Measurements from ENCODE around the gene NECTIN1.
A peak's percentile ranks its signal among the peaks of the same experiment; 100 is the strongest.

NECTIN1 gene

DNA sequence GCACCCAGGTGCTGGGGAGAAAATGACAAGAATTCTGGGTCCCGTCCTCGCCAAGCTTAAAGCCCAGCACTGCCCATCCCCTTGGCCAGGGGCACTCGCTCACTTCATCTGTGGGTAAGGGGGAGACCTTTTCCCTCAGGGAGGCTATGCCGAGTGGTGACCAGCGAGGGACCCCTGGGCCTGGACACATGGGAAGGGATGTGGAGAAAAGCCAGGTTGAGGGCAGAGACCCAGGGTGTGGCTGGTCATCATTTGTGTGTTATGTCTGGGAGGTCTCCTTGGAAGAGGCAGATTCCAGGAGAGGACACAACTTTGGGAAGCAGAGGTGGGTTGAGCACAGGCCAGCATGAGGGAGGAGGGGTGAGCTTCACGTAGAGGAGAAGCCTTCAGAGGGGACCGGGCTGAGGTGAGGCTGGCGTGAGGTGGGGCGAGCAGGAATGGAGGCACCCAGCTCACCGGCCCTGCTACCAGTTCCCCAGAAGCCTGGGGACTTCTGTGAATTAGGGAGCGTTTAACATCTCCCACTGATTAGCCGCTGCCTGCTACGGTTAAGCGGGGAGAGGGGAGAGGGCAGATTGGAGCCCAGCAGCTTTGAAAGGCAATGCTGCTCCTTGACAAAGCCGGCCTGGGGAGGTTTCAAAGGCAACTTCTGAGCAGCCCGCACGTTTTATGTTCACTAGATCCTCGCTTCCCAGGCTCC lies 25.8 kb upstream of the NECTIN1 start:
- DNase-seq: no peak

DNA sequence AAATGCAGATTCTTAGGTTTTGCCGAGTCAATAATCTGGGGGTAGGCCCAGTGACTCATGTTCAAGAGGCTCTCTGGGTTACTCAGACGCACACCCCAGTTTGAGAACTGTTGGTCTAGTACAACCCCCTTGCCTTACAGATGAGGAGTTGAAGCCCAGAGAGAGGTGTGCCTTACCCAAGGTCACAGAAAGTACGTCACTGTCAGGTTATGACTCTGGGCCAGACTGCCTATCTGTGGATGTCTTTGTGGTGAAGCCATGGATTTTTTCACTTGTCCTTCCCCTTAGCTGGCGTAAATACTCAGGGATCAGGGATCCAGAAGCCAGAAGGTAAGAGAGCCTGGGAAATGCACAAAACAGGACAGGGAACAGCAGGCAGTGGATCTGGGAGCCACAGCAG lies 25.2 kb upstream of the NECTIN1 start:
- no peak for DNase-seq

DNA sequence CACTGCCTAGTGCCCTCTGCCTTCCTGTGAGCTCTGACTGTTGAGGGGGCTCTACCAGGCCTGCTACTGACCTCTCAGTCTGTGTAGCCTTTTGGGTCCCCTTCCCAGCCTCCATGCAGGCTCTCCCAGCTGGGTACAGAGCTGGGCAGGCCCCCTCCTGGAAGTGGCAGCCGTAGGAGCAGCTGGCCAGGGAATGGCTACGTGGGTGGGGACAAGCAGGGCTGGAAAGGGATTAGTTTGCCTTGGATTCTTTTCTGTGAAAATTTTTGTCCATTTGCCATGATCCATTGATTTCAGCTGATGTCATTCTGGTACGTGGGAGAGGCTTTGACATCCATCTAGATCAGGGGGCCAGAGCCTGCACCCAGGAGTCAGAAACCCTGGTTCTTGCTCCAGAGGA lies 23.9 kb upstream of the NECTIN1 start:
- DNase-seq: no peak

DNA sequence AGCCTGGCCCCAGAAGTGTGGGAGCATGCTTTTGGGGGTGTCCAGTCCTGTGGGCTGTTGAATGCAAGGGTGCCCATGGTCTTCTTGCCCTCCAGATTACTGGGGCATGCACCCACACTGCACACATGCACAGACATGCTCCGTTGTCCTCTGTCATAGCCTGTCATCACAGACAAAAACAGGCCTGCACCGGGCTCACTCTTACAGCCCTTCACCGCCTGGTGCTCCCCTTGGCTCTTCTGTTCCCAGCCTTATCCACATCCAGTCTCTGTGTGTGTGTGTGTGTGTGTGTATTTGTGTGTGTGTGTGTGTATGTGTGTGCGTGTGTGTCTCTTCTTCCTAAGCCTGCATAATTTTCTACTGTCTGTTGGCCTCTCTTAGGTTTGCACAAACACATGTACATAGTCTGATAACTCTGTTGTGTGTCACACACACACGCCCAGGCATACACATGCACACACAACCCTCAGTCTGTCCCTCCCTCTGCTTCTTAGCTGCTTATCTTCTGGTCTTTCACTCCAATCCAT lies 23.4 kb upstream of the NECTIN1 start:
- DNase-seq: no peak

DNA sequence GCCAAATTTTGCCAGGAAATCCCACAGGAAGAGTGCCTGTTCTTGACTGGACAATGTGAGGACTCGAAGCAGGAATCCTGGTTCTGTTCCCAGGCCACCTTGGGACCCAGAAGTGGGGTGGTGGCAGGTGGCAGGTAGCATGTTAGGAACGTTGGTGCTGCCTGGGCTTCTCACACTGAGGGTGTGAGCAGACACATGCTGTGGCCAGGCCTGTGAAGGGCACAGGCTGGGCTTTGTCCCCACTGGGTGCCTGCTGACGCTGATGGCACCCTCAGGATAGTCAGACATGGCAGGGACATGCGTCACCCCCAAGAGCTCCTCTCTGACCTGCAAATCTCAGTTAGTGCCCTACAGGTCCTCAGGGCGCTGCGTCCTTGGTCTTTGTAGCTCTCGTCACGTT lies 21.1 kb upstream of the NECTIN1 start:
- no peak for DNase-seq

DNA sequence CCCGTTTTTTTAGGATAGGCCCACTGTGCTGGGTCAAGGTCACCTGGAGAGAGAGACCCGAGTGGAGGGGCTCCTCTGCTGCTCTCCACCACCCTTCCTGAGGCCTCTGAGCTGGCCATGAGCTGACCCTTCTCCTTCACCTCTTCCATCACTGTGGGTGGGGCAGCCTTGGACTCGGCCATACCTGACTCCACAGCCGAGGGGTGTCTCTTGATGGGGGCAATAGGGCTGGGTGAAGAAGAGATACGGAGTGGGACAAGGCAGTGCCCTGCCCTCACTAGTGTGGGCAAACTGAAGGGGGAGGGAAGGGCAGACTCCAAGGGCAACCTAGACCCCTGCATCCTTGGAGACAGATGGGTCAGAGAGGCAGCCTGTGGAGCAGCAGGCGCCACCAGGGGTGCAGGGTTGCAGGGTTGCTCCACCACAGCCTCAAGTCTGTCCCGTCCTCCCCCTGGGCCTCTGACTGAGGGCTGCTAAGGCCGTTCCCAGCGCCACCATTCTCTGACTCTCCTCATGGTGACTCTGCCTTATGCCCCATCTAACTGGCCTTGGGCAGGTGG lies 20.1 kb upstream of the NECTIN1 start:
- no peak for DNase-seq

DNA sequence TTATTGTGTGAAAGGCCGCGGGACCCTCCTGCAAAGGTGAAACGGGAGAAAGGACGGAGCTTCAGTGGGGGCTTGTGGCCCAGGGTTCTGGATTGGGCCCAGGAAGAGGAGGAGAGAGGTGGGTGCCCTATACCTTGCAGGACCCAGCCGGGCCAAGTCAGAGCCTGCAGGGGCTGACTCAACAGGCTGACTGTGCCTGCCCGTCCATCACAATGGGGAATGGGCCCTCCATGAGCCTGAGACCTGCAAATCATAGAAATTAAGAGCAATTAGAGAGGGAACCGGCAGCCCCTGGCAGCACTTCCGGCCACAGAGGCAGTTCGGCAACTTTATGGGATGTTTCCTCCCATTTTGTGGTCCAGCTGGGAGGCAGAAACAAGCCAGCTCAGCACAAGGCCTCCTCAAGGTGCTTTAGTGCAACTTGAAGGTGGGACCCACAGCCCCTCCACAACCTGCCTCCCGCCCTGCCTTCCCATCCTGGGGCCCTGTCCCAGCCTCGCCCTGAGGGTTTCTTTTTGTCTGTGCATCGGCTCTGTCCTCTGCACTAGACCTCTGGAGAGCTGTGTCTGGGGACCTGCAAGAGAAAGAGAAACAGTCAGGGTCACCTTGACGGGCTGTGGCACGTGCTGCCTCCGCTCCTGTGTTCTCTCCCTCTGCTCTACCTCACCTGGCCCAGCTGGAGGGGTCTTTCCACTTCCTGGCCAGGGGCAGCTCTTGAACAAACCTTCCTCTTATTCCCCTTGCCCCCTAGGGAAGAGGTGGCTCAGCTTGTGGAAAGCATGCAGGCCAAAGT lies 19.1 kb upstream of the NECTIN1 start:
- DNase-seq: no peak

DNA sequence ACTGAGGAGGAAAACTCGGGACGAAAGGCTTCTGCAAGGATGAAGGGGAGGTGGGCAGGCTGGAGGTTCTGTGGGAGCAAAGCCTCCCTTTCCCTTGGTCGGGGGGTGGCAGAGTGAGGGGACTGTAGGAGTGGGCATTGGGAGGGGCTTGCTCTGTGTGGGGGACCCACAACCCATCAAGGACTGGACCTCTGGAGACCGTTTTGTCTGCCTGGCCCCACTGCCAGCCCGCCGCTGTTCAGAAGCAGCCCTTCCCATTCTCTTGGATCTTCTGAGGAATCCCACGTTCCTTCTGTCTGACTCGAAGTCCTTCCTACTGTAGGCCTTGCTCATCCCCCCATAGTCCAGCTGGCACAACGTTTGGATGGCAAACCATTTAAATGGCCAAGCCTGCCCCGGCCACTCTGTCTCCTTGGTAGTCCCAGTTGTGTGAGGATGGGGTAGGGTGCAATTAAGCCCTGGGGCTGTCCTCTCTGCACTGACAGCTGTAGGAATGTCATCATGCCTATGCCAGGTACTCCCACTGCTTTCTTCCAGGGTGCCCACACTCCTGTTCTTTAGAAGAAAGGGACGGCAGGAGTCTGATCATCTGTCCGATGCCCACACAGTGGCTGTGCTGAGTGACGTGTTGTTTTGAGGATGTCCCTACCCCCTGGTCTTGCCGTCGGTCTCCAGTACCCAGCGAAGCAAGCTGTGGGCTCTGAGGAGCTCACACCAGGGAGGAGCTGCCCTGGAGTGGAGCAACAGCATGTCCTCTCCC lies 17.0 kb upstream of the NECTIN1 start:
- DNase-seq: no peak

DNA sequence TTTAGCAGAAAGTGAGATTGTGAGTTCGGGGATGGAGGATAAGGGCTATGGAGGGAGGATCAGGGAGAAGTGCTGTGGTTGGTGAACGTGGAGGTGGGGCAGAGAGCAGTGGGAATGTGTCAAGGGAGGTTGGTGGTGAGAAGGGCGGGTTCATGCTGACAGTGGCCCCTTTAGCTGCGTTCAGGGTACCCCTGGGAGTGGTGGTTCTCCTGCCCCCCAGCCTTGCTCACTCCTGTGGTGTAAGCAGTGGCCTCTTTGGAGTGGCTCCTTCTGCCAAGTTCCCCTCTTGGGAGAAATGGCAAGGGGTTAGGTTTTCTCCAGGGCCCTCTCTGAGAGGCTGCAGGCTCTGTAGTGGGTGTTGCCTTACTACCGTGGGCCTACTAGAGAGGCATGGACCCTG lies 16.1 kb upstream of the NECTIN1 start:
- DNase-seq: no peak

DNA sequence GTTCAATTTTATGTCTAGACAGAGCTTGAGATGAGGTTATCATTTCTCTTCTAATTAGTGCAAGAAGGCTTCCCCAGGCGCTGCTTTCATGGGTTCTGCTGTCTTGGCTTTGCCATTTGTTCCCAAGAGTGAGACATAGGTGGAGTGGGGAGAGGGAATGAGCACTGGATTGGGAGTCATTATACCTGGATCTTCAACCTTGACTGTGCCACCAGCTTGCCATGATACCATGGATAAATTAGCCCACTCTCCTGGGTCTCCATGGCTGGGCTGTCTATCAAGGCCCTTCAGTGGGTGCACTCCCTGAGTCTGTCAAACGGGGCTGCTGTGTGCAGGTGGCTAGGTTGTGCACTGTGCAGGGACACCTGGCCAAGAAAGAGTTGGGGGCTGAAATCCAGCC lies 15.6 kb upstream of the NECTIN1 start:
- no peak for DNase-seq

DNA sequence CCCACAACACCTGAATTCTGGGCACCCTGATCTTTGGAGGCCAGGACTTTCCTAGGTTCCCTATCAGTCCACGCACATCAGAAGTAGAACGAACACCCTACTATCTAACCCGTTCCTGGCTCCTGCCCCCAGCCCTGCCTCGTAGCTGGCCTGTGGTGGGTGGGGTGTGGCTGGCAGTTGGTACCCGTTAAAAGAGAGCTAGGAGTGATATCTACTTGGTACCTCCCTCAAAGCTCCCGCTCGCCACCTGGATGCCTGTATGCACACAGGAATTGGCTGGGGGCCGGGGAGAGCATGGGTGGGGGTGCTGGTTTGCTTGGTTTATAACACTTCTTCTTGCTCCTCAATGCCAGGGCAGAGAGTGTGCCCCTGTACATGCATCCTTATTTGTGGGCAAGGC lies 14.0 kb upstream of the NECTIN1 start:
- DNase-seq: no peak

DNA sequence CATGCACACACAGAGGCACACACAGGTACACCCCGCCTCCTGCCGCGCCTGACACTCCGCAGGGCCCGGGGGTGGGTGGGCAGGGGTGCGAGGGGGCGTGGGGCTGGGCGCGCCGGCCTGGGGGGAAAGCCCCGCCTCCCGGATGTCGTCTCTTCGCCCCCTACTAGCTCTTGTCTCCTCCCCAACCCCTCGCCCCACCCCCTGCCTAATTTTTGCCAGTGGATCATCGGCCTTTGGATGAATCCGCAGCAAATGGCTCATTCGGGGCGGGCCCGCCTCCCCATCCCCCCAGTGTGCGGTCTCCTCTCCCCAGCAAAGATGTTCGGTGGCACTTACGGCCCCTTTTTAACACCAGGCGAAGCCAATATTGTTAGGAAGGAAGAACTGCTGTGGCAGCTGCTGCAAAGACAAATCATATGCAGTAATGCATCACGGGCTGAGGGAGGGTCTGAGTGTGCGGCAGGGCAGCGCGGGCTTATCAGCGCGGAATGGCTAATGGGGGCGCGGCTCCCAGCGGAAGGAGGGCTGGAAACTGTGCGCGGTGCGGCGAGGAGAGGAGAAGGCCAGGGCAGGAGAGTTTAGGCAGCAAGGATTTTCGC lies 13.4 kb upstream of the NECTIN1 start:
- DNase-seq: no peak

DNA sequence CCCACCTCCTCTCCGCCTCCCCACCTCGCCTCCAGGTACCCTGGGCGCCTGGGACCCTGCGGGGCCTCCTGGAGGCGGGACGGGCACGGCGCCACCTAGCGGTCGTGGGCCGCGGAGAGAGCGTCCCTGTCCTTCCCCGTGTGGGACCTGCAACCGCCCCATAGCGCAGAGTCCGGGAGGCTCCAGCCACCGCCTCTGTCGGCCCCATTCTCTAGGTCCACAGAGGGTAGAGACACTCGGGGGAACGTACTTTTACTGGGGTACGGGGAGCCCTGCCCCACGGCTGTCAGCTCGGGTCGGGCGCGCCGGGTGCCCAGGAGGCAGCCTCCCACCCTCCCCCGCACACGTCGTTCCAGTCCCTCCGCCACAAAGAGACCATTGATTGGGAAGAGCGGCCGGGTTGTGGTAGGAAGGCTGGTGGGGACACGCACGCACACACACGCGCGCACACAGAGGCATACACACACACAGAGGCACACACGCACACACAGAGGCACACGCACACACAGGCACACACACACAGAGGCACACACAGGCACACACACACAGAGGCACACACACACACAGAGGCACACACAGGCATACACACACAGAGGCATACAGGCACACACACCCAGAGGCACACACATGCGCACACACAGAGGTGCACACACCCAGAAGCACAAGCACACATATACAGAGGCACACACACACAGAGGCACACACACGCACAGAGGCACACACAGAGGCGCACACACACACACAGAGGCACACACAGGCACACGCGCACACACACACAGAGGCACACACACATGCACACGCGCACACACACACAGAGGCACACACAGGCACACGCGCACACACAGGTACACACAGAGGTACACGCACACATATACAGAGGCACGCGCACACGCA lies 12.6 kb upstream of the NECTIN1 start:
- peak; percentile 47 to 56 for DNase-seq

DNA sequence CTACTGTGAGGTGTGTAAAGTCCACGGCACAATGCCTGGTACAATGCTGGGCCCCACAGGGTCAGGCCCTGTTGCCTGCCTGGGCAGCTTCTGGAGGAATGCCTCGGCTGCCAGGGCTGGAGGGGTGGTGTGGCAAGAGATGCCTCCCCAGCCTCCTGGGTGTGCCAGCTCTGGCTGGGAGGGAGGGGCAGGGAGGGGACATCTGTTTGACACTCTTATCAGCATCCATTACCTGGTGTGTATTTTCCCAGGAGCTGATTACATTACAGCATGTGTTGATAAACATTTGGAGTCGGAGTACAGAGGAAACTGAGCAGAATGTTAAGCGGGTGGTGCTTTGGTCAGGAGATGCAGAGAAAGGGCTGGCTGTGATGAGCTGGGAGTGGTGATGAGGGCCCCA lies 11.0 kb upstream of the NECTIN1 start:
- no peak for DNase-seq

DNA sequence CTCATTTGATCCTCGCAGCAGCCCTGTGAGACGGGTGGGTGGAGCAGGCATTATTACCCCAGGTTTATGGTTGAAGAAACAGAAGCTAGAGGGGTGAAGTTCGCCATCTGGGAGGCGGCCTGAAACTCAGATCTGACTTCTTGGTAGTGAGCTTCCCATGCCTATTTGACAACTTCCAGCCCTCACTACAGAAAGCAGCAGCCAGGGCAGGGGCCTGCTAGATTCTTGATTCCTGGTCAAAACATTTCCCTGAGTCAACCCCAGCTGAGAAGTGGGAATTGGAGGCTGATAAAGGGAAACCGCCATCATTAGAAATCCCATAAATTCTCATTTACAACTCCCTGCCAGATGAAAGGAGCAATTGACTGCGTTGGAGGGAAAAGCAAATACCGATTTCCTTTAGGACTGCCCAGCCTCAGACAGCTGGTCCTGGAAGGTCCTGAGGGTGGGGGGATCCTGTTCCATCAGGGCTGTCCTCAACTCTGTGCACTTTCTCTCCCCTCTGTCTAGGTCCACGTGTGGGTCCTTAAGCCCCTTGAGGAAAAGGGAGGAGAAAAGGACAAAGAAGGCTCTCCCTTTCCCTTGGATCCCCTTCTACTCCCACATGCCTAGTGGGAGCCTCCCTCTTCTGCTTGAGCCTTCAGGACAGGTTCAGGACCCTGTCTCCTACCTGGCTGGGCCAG lies 10.2 kb upstream of the NECTIN1 start:
- DNase-seq: no peak

DNA sequence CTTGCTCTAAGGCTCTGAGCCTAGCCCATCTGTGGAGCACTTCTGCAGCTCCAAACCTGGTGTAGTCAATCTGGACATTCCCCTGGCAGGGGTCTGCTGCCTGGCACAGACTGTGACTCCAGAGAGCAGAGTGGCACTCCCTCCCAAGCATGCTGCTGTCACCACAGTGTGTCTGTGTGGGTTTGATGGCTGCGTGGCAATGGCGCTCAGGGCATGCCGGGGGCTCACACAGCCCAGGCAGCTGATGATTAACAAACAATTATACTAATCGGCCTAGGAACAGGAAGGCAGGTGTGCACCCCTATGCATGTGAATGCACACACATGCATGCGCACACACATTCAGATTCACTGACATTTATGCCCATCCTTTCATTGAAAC lies 9.0 kb upstream of the NECTIN1 start:
- no peak for DNase-seq

DNA sequence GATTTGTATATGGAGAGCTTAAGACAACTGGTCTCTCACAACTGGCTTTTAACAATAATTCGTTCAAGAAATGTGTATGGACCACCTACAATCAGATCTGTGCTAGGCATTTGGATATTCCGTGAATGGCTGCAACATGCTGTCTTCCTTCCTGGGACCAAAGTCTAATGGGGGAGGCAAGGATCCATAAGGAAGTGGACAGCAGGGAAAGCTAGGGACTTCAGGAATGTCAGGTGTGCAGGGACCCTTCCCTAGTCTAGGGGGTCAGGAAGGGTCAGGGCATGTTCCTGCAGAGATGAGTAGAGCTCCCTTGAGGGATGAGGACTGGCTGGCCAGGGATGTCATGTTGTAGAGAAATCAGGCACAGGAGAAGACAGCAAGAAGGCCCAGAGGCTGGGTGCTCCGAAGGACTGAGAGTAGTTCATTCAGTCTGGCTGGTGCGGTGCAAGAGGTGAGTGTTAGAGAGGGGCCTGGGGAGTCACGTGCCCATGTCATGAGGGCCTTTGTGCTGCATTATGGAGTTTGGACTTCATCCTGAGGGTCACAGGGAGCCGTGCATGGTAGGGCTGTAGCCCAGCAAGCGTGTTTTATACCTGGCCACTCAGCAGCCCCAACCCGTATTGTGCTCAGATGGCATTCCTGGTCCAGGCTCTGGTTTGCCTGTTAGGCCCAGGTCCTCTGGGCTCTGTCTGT lies 8.5 kb upstream of the NECTIN1 start:
- DNase-seq: no peak

DNA sequence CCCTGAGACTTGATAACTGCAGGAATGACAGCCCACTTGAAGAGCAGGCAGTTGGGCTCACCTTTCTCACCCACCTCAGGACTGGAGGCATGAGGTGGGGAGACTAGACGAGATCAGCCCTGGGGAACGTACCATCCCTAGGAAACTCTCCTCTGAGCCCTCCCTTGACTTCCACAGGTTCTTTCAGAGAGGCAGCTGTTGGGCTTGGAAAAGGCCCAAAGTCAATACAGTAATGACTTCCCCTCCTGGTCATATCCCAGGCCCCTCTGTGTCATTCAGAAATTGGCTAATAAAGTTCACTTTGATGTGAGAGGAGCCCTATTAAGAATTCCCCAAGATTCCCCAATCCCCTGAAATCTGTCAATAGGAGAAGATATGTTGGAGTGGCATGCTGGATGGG lies 5.8 kb upstream of the NECTIN1 start:
- no peak for DNase-seq

DNA sequence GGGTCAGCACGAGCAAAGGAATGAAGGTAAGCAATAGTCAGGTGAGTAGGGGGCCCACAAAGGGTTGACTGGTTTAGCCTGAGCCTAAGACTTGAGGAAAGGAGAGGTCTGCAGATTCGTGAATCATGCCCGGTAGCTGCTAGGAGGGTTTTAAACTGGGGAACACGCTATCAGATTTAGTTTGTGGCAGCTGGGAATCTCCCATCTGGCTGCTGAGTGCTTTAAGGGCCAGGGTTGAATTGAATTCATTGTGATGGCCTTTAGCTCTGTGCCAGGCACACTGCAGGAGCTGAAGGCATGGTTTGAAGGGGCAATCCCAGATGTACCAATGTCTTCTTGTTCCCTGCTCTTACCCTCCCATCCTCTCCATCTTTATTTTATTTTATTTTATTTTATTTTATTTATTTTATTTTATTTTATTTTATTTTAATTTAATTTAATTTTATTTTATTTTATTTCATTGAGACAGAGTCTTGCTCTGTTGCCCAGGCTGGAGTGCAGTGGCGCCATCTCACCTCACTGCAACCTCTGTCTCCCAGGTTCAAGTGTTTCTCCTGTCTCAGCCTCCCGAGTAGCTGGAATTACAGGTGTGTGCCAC lies 1.9 kb upstream of the NECTIN1 start:
- DNase-seq: no peak

DNA sequence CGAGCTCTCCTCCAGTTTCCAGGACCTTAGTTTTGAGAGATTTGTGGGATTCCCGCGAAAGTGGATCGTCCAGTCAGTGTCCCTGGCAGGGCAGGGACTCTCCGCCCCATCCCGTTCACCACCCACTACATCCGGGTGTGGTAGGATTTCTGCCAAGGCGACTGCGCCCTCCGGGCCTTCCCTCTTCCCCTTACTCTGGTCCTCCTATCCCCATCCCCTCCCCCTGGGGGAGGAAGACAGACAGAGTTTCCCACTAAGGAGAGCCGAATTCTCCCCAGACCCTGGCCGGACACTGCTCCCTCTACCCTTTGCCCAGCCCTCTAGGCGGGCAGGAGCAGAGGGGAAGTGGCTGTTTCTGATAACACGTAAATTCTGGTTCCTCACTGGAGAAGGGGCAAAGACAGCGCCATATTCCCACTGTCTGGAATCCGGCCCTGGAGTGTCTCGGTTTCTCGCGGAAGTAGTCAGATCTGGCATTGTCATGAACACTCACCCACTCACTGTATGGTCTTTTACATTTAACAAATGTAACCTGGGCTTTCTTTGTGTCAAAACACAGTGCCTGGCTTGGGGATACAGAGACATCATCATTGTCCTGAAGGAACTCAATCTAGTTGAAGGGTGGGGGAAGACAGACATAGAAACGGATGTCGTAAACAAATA lies 1.1 kb upstream of the NECTIN1 start:
- peak in 1 of 2 donors; percentile 10 for DNase-seq

Measured in CD4-positive, alpha-beta T cell treated with Interferon alpha-2 for 1 hour (primary cell).